Common myeloid progenitor, CD34-positive (primary cell): ENCODE data around the gene ANKRD66.
"Not testable (repeated sequence)": the region's sequence is repeated elsewhere in the genome, so short reads cannot be mapped to it uniquely, and the experiment has no call there.

Experiments used
- CTCF ChIA-PET: fragments of 350-600 bp; sonication (Branson Sonifier 250); formaldehyde crosslinking; loops from one replicate; lab custom pipeline; 2021; ENCODE audit warnings: antibody characterized with exemption; lab: Charles Lee
- POLR2A ChIA-PET: fragments of 350-600 bp; sonication (Branson Sonifier 250); formaldehyde crosslinking; loops from one replicate; lab custom pipeline; 2021; ENCODE audit warnings: antibody characterized with exemption; lab: Charles Lee
- DNase-seq, 3 donors: peaks; one replicate each; pipeline versions ENCODE4 v3.0.0 to v3.0.0-alpha.2; 2013
- H3K27ac ChIP-seq, 2 experiments: 1 replicate in 1 of 2; 2 replicates in 1 of 2; pipeline ENCODE4 v1.7.0; 2013; ENCODE audit warnings: inconsistent platforms in 2 of 2, low read length in 2 of 2, mild to moderate bottlenecking in 2 of 2, low read depth in 1 of 2, moderate library complexity in 1 of 2; ENCODE audit not compliant: severe bottlenecking in 2 of 2, insufficient read depth in 1 of 2, poor library complexity in 1 of 2
- H3K27me3 ChIP-seq, 5 experiments: replicated peaks in 2 of 5; 1 replicate in 3 of 5; 2 replicates in 2 of 5; pipeline versions ENCODE4 v1.6.1 to v1.7.0; 2013; ENCODE audit warnings: low read length in 4 of 5, mild to moderate bottlenecking in 2 of 5, moderate library complexity in 2 of 5, inconsistent platforms in 1 of 5; ENCODE audit not compliant: insufficient read depth in 5 of 5, control insufficient read depth in 4 of 5
- H3K36me3 ChIP-seq, 4 experiments: 1 replicate in 2 of 4; 2 replicates in 2 of 4; pipeline versions ENCODE4 v1.6.1 to v1.7.0; 2013; ENCODE audit warnings: low read length in 3 of 4, control low read depth in 1 of 4, mild to moderate bottlenecking in 1 of 4; ENCODE audit not compliant: control insufficient read depth in 4 of 4, insufficient read depth in 4 of 4
- H3K4me1 ChIP-seq, 4 experiments: 1 replicate in 3 of 4; 2 replicates in 1 of 4; pipeline versions ENCODE4 v1.6.1 to v1.7.1; 2013; ENCODE audit warnings: low read length in 3 of 4, mild to moderate bottlenecking in 3 of 4, control low read depth in 1 of 4, inconsistent platforms in 1 of 4, moderate library complexity in 1 of 4; ENCODE audit not compliant: control insufficient read depth in 4 of 4, insufficient read depth in 4 of 4; ENCODE audit errors: control extremely low read depth in 1 of 4
- H3K4me3 ChIP-seq, 7 experiments: 1 replicate in 4 of 7; 2 replicates in 3 of 7; pipeline versions ENCODE4 v1.5.1 to v1.7.0; 2013; ENCODE audit warnings: mild to moderate bottlenecking in 7 of 7, low read length in 6 of 7, moderate library complexity in 6 of 7, inconsistent platforms in 2 of 7, low read depth in 2 of 7, control low read depth in 1 of 7; ENCODE audit not compliant: insufficient read depth in 4 of 7, control insufficient read depth in 1 of 7; ENCODE audit errors: extremely low read depth in 1 of 7
- H3K9me3 ChIP-seq, 5 experiments: 1 replicate in 4 of 5; 2 replicates in 1 of 5; pipeline versions ENCODE4 v1.6.1 to v1.7.1; 2013; ENCODE audit warnings: low read length in 4 of 5, mild to moderate bottlenecking in 2 of 5, inconsistent platforms in 1 of 5, low read depth in 1 of 5, moderate library complexity in 1 of 5; ENCODE audit not compliant: control insufficient read depth in 4 of 5, insufficient read depth in 2 of 5; ENCODE audit errors: control extremely low read depth in 1 of 5
- WGBS: methylation state at CpG from one replicate; pipeline ENCODE4 v1.1.5; 2013; ENCODE audit not compliant: insufficient coverage; 5-methylcytosine and 5-hydroxymethylcytosine counted together

The ANKRD66 gene

GRCh38 chr6:46736906-46737305, 9.8 kb upstream of the ANKRD66 start:
- no peaks in the 10 kb centered on the region for H3K9me3 ChIP-seq
- H3K27ac ChIP-seq, result no peak overlapping the region
- CTCF ChIA-PET, result interaction anchor here (1.6 kb wide), 1 partner anchor 46 kb away, joined by 4 read pairs; no protein-coding TSS in a partner anchor
- POLR2A ChIA-PET, result no interaction called here
- peaks cover 9 to 56% (median 11%) of the 10 kb centered on the region in 5 experiments for H3K27me3 ChIP-seq
- no peak for DNase-seq
- no peaks in the 10 kb centered on the region for H3K36me3 ChIP-seq
- no peak overlapping the region for H3K4me3 ChIP-seq
- peaks cover 2 to 13% (median 11%) of the 10 kb centered on the region in 4 experiments for H3K4me1 ChIP-seq

- 100% methylated on average over 1 of the region's 2 CpGs for WGBS
- POLR2A ChIA-PET, result no interaction called here
Measured at GRCh38 chr6:46741482-46741881, 5.3 kb upstream of the ANKRD66 start.

GRCh38 chr6:46741910-46742309, 4.8 kb upstream of the ANKRD66 start:
- H3K27ac ChIP-seq, result no peak overlapping the region
- H3K36me3 ChIP-seq, result no peaks in the 10 kb centered on the region
- H3K4me1 ChIP-seq, result no peaks in the 10 kb centered on the region
- 100% methylated on average over 3 of the region's 4 CpGs for WGBS
- ChIA-PET CTCF (interaction anchor here (1.4 kb wide), 1 partner anchor 10 kb away, joined by 3 read pairs; no protein-coding TSS in a partner anchor), POLR2A (no interaction called here)
- no peak overlapping the region for H3K4me3 ChIP-seq
- peaks cover 0 to 15% (median 5%) of the 10 kb centered on the region in 5 experiments for H3K27me3 ChIP-seq
- H3K9me3 ChIP-seq, result no peaks in the 10 kb centered on the region
- DNase-seq, result no peak

More at GRCh38 chr6:46741482-46741881, 5.3 kb upstream of the ANKRD66 start:
- Histone ChIP-seq H3K27ac (no peak overlapping the region), H3K9me3 (no peaks in the 10 kb centered on the region), H3K4me1 (no peaks in the 10 kb centered on the region), H3K27me3 (peaks cover 2 to 19% (median 5%) of the 10 kb centered on the region in 5 experiments), H3K4me3 (no peak overlapping the region), H3K36me3 (no peaks in the 10 kb centered on the region)
- CTCF ChIA-PET, result no interaction called here
- DNase-seq, result no peak

- peaks cover 0 to 4% (median 0%) of the 10 kb centered on the region in 5 experiments for H3K27me3 ChIP-seq
- no peaks in the 10 kb centered on the region for H3K4me1 ChIP-seq
- no peak for DNase-seq
- no peaks in the 10 kb centered on the region for H3K9me3 ChIP-seq
- WGBS, result 100% methylated on average over 1 of the region's 1 CpG
- ChIA-PET CTCF (interaction anchor here (1.3 kb wide), 1 partner anchor 12 kb away, joined by 3 read pairs; no protein-coding TSS in a partner anchor), POLR2A (no interaction called here)
- no peak overlapping the region for H3K4me3 ChIP-seq
- H3K36me3 ChIP-seq, result no peaks in the 10 kb centered on the region
- no peak overlapping the region for H3K27ac ChIP-seq
Measured at GRCh38 chr6:46743425-46744158, 3.1 kb upstream of the ANKRD66 start.

- POLR2A ChIA-PET, H3K27me3 ChIP-seq, H3K4me3 ChIP-seq, H3K27ac ChIP-seq, H3K4me1 ChIP-seq, H3K36me3 ChIP-seq, DNase-seq, H3K9me3 ChIP-seq: not testable (repeated sequence)
- no CpG with 5 or more reads among the region's 3 CpGs for WGBS
- CTCF ChIA-PET, result interaction anchor here (0.6 to 1.7 kb wide), 3 partner anchors 9 to 346 kb away, joined by 3 to 6 read pairs (median 5); partner anchors contain the start of gene PLA2G7
Measured at GRCh38 chr6:46744159-46744725, 2.5 kb upstream of the ANKRD66 start.

- ChIA-PET CTCF (interaction anchor here (1.7 kb wide), 1 partner anchor 9 kb away, joined by 6 read pairs; no protein-coding TSS in a partner anchor), POLR2A (interaction anchor here (0.6 kb wide), 1 partner anchor 623 kb away, joined by 3 read pairs; no protein-coding TSS in a partner anchor)
- H3K36me3 ChIP-seq, result no peaks in the 10 kb centered on the region
- DNase-seq, result no peak
- no peaks in the 10 kb centered on the region for H3K4me1 ChIP-seq
- peaks cover 0 to 4% (median 0%) of the 10 kb centered on the region in 5 experiments for H3K27me3 ChIP-seq
- no peaks in the 10 kb centered on the region for H3K9me3 ChIP-seq
- no peak overlapping the region for H3K4me3 ChIP-seq
- no peak overlapping the region for H3K27ac ChIP-seq
- 60% methylated on average over 1 of the region's 2 CpGs for whole genome bisulfite sequencing
Measured at GRCh38 chr6:46745973-46746372, 760 bp upstream of the ANKRD66 start.

- ChIA-PET POLR2A (no interaction called here), CTCF (no interaction called here)
- Histone ChIP-seq H3K4me3 (no peak overlapping the region), H3K36me3 (no peaks in the 10 kb centered on the region), H3K27me3 (peaks cover 0 to 4% (median 0%) of the 10 kb centered on the region in 5 experiments), H3K9me3 (no peaks in the 10 kb centered on the region), H3K4me1 (no peaks in the 10 kb centered on the region), H3K27ac (no peak overlapping the region)
- no peak for DNase-seq
- WGBS, result 97% methylated on average over 5 of the region's 5 CpGs
Measured at GRCh38 chr6:46748940-46749503, 2.3 kb downstream of the ANKRD66 start.
